ENCODE measurements around the gene RECQL5.
"Not testable (repeated sequence)": the region's sequence is repeated elsewhere in the genome, so short reads cannot be mapped to it uniquely, and the experiment has no call there.

Gene RECQL5

GRCh38 chr17:75646638-75646992 is 20.3 kb downstream of the RECQL5 start:
- DNase-seq (ENCODE audit: insufficient read length): no peak
- TF ChIP-seq POLR2A (IDR thresholded peaks at IDR 0.05; ENCODE audit: low read depth, low read length): no peak
- TF ChIP-seq POLR2AphosphoS5 (IDR thresholded peaks at IDR 0.05; ENCODE audit: low read depth, low read length): no peak
- no peak for TF ChIP-seq TAF1 (IDR thresholded peaks at IDR 0.05; ENCODE audit: borderline replicate concordance, low read depth, low read length)
- no peak for FAIRE-seq

- no peak for TF ChIP-seq POLR2A (IDR thresholded peaks at IDR 0.05; ENCODE audit: low read depth, low read length)
- no peak for TF ChIP-seq TAF1 (IDR thresholded peaks at IDR 0.05; ENCODE audit: borderline replicate concordance, low read depth, low read length)
- TF ChIP-seq POLR2AphosphoS5 (IDR thresholded peaks at IDR 0.05; ENCODE audit: low read depth, low read length): no peak
- DNase-seq (ENCODE audit: insufficient read length) (no peak), FAIRE-seq (no peak)
Observed at GRCh38 chr17:75645889-75646637, 20.9 kb downstream of the RECQL5 start.

- no peak for DNase-seq (ENCODE audit: insufficient read length)
- FAIRE-seq: no peak
- TF ChIP-seq POLR2A (IDR thresholded peaks at IDR 0.05; ENCODE audit: low read depth, low read length): no peak
- no peak for TF ChIP-seq POLR2AphosphoS5 (IDR thresholded peaks at IDR 0.05; ENCODE audit: low read depth, low read length)
Observed at GRCh38 chr17:75645501-75645888, 21.5 kb downstream of the RECQL5 start.

- DNase-seq (ENCODE audit: insufficient read length): no peak
- TF ChIP-seq TAF1 (IDR thresholded peaks at IDR 0.05; ENCODE audit: borderline replicate concordance, low read depth, low read length): no peak
- no peak for TF ChIP-seq POLR2A (IDR thresholded peaks at IDR 0.05; ENCODE audit: low read depth, low read length)
- no peak for TF ChIP-seq POLR2AphosphoS5 (IDR thresholded peaks at IDR 0.05; ENCODE audit: low read depth, low read length)
- FAIRE-seq: no peak
Observed at GRCh38 chr17:75643643-75644017, 23.3 kb downstream of the RECQL5 start.

- DNase-seq (ENCODE audit: insufficient read length): no peak
- TF ChIP-seq TAF1 (IDR thresholded peaks at IDR 0.05; ENCODE audit: borderline replicate concordance, low read depth, low read length) (no peak), POLR2AphosphoS5 (IDR thresholded peaks at IDR 0.05; ENCODE audit: low read depth, low read length) (no peak)
- no peak for FAIRE-seq
Observed at GRCh38 chr17:75642784-75643642, 23.9 kb downstream of the RECQL5 start.

- TF ChIP-seq TAF1 (IDR thresholded peaks at IDR 0.05; ENCODE audit: borderline replicate concordance, low read depth, low read length): no peak
- no peak for TF ChIP-seq POLR2AphosphoS5 (IDR thresholded peaks at IDR 0.05; ENCODE audit: low read depth, low read length)
- no peak for TF ChIP-seq POLR2A (IDR thresholded peaks at IDR 0.05; ENCODE audit: low read depth, low read length)
- peak; percentile 23 for DNase-seq (ENCODE audit: insufficient read length)
- FAIRE-seq: no peak
Observed at GRCh38 chr17:75642182-75642783, 24.7 kb downstream of the RECQL5 start.

- DNase-seq (ENCODE audit: insufficient read length): no peak
- no peak for TF ChIP-seq POLR2A (IDR thresholded peaks at IDR 0.05; ENCODE audit: low read depth, low read length)
- no peak for TF ChIP-seq TAF1 (IDR thresholded peaks at IDR 0.05; ENCODE audit: borderline replicate concordance, low read depth, low read length)
- no peak for TF ChIP-seq POLR2AphosphoS5 (IDR thresholded peaks at IDR 0.05; ENCODE audit: low read depth, low read length)
- no peak for FAIRE-seq
Observed at GRCh38 chr17:75641343-75641742, 25.6 kb downstream of the RECQL5 start.

GRCh38 chr17:75640556-75641119 is 26.3 kb downstream of the RECQL5 start:
- no peak for TF ChIP-seq POLR2A (IDR thresholded peaks at IDR 0.05; ENCODE audit: low read depth, low read length)
- FAIRE-seq: no peak
- no peak for DNase-seq (ENCODE audit: insufficient read length)

- FAIRE-seq (no peak), DNase-seq (ENCODE audit: insufficient read length) (no peak)
- TF ChIP-seq POLR2A (IDR thresholded peaks at IDR 0.05; ENCODE audit: low read depth, low read length) (no peak), POLR2AphosphoS5 (IDR thresholded peaks at IDR 0.05; ENCODE audit: low read depth, low read length) (no peak), TAF1 (IDR thresholded peaks at IDR 0.05; ENCODE audit: borderline replicate concordance, low read depth, low read length) (no peak)
Observed at GRCh38 chr17:75639771-75640555, 27.0 kb downstream of the RECQL5 start.

GRCh38 chr17:75639327-75639726 is 27.6 kb downstream of the RECQL5 start:
- FAIRE-seq: no peak
- no peak for TF ChIP-seq POLR2AphosphoS5 (IDR thresholded peaks at IDR 0.05; ENCODE audit: low read depth, low read length)
- no peak for TF ChIP-seq POLR2A (IDR thresholded peaks at IDR 0.05; ENCODE audit: low read depth, low read length)
- no peak for TF ChIP-seq TAF1 (IDR thresholded peaks at IDR 0.05; ENCODE audit: borderline replicate concordance, low read depth, low read length)
- DNase-seq (ENCODE audit: insufficient read length): peak; percentile 16

- FAIRE-seq: no peak
- TF ChIP-seq POLR2AphosphoS5 (IDR thresholded peaks at IDR 0.05; ENCODE audit: low read depth, low read length): no peak
- TF ChIP-seq TAF1 (IDR thresholded peaks at IDR 0.05; ENCODE audit: borderline replicate concordance, low read depth, low read length): no peak
- TF ChIP-seq POLR2A (IDR thresholded peaks at IDR 0.05; ENCODE audit: low read depth, low read length): no peak
- no peak for DNase-seq (ENCODE audit: insufficient read length)
Observed at GRCh38 chr17:75638893-75639292, 28.1 kb downstream of the RECQL5 start.

- FAIRE-seq; DNase-seq (ENCODE audit: insufficient read length): not testable (repeated sequence)
Observed at GRCh38 chr17:75638039-75638438, 28.9 kb downstream of the RECQL5 start.

Data from GM12892 (cell line).